ENCODE results near the gene KSR2.

KSR2 gene

GRCh38 chr12:117476341-117476740, 492.4 kb downstream of the KSR2 start:
- no peak for DNase-seq

- no peak for DNase-seq
These were observed 494.9 kb downstream of the KSR2 start for GRCh38 chr12:117473856-117474255.

GRCh38 chr12:117472983-117473382, 495.8 kb downstream of the KSR2 start:
- DNase-seq = no peak

- no peak for DNase-seq
These were observed 498.0 kb downstream of the KSR2 start for GRCh38 chr12:117470804-117471203.

GRCh38 chr12:117469883-117470483, 498.8 kb downstream of the KSR2 start:
- no peak for DNase-seq

GRCh38 chr12:117468016-117468415, 500.8 kb downstream of the KSR2 start:
- DNase-seq = no peak

GRCh38 chr12:117467588-117467987, 501.2 kb downstream of the KSR2 start:
- no peak for DNase-seq

- DNase-seq = no peak
These were observed 502.0 kb downstream of the KSR2 start for GRCh38 chr12:117466677-117467362.

- DNase-seq = no peak
These were observed 507.1 kb downstream of the KSR2 start for GRCh38 chr12:117461732-117462131.

GRCh38 chr12:117459229-117459628, 509.6 kb downstream of the KSR2 start:
- DNase-seq = no peak

- no peak for DNase-seq
These were observed 511.6 kb downstream of the KSR2 start for GRCh38 chr12:117457189-117457588.

GRCh38 chr12:117456076-117456475, 512.7 kb downstream of the KSR2 start:
- DNase-seq = no peak

- no peak for DNase-seq
These were observed 514.8 kb downstream of the KSR2 start for GRCh38 chr12:117453961-117454360.

GRCh38 chr12:117452112-117452511, 516.7 kb downstream of the KSR2 start:
- no peak for DNase-seq

GRCh38 chr12:117450209-117450608, 518.6 kb downstream of the KSR2 start:
- no peak for DNase-seq

- DNase-seq = no peak
These were observed 521.0 kb downstream of the KSR2 start for GRCh38 chr12:117447665-117448366.

- no peak for DNase-seq
These were observed 524.0 kb downstream of the KSR2 start for GRCh38 chr12:117444781-117445180.

- no peak for DNase-seq
These were observed 527.0 kb downstream of the KSR2 start for GRCh38 chr12:117441751-117442150.

- DNase-seq = no peak
These were observed 528.4 kb downstream of the KSR2 start for GRCh38 chr12:117440384-117440783.

GRCh38 chr12:117439531-117440001, 529.2 kb downstream of the KSR2 start:
- DNase-seq = no peak

- DNase-seq = no peak
These were observed 530.0 kb downstream of the KSR2 start for GRCh38 chr12:117438809-117439208.

GRCh38 chr12:117437516-117438255, 531.1 kb downstream of the KSR2 start:
- DNase-seq = no peak

- DNase-seq = no peak
These were observed 534.9 kb downstream of the KSR2 start for GRCh38 chr12:117433878-117434277.
